NOMO-1 treated with dmso at 0.1 percent for 144 hours (cell line): ENCODE data around the gene ANKRD13D.
"Not testable (repeated sequence)": the region's sequence is repeated elsewhere in the genome, so short reads cannot be mapped to it uniquely, and the experiment has no call there.

Experiments used
- DNase-seq: peaks from one replicate; lab custom pipeline; 2025; ENCODE audit not compliant: unreplicated experiment; lab: John Stamatoyannopoulos, UW

The ANKRD13D gene

DNA sequence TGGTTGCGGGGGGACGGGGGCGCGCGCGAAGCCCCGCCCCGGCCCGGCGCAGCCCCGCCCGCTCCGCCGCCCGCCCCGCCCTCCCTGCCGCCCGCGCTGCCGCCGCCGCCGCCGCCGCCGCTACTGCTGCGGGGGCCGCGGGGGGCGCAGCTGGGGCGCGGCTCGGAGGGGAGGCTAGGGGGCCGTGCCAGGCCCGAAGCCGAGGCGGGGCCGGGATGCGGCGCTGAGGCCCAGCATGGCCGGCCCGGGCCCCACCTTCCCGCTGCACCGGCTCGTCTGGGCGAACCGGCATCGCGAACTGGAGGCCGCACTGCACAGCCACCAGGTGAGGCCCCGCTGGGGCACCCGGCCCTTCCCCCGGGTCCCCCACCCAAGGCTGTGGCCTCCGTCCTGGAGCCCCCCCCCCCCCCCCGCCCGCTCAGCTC lies at the start of gene ANKRD13D:
ANKRD13D (plus strand) TSS at position 78 of the 425 bp plus-strand sequence; CDS start at position 236, 158 bp downstream.
- DNase-seq, result no peak

DNA sequence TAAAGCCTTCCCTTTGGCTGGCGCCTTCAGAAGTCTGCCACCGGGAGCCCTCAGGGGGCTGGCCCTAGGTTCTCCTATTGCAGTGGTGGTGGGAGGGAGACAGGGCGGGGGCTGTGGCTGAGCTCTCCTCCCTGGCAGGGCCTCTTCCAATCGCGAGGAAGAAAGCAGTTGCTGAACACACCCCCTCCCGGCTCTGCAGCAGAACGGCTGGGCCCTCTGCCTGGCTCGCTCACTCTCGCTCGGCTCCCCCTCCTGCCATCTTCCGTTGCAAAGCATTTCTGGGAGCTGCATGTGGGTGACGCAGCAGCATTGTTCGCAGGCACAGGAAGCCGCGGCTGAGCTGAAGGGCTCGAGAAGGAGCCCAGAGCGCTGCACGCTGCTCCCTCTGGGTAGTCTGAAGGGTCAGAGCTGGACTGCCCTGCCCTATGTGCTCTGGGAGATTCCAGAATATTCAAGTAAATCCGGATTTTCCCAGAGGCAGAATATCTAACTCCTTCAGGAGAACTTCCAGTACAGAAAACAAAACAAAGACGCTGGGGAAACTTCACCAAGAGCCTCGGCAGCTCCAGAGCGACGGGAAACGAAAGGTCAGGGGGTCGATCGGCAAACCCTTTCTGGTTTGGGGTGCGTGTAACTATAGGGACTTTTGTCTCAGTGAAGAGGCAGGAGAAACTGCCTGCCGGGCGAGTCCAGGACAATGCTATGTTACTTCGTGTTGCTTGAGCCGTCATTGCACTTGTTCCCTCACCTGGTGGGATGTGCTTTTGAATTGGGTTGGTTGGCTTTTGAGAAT lies 49.1 kb upstream of the ANKRD13D start:
- DNase-seq, result peak; percentile 99

GRCh38 chr11:67240576-67241389 lies 48.3 kb upstream of the ANKRD13D start:
- no peak for DNase-seq

DNA sequence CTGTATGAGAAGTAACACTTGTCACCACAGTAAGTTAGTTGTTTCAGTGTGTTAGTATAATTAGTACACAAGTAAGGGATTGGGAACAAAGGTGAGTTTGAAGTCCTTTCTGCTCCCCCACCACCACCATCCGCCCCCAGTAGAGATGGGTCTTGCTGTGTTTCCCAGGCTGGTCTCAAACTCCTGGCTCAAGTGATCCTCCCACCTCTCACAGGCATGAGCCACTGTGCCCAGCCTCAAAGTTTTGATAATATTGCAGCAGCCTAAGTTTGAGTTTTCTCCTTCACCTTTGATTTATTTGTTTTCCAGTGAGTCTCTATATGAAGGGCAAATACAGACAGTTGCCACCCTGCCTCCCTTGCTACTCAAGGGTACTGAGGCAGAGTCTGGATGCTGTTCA lies 46.6 kb upstream of the ANKRD13D start:
- DNase-seq, result no peak

- no peak for DNase-seq
These were observed 46.1 kb upstream of the ANKRD13D start for GRCh38 chr11:67243051-67243450.

DNA sequence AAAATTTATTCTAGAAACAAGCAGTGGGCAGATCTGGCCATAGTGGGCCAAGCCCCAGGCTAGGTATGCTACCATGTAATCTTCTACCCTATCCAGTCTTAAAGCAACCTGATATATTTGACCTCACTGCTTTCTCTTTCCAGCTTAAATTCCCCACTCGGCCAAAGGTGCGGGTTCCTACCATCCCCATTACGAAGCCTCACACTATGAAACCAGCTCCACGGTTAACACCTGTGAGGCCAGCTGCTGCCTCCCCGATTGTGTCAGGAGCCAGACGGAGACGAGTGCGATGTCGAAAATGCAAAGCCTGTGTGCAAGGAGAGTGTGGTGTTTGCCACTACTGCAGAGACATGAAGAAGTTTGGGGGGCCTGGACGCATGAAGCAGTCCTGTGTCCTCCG lies 44.1 kb upstream of the ANKRD13D start:
- DNase-seq, result no peak

- no peak for DNase-seq
These were observed 41.1 kb upstream of the ANKRD13D start for GRCh38 chr11:67247946-67248550.

DNA sequence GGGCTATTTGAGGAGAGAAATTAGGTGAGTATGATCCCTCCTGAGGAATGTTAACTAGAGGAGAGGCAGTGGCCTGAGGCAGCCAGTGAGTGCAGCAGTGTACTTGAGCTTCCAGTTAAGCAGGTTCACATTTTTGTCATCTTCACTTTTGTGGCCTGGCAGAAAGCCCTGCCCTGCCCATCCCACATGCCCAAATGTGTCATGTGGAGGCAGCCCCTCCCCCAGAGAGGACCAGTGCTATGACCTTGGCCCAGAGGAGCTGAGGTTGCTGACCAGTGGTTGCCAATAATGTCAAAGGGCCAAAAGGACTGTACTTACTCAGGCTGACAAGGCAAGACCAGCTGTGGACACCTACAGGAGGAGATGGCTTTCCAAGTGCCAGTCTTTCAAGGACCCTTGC lies 40.5 kb upstream of the ANKRD13D start:
- no peak for DNase-seq

DNA sequence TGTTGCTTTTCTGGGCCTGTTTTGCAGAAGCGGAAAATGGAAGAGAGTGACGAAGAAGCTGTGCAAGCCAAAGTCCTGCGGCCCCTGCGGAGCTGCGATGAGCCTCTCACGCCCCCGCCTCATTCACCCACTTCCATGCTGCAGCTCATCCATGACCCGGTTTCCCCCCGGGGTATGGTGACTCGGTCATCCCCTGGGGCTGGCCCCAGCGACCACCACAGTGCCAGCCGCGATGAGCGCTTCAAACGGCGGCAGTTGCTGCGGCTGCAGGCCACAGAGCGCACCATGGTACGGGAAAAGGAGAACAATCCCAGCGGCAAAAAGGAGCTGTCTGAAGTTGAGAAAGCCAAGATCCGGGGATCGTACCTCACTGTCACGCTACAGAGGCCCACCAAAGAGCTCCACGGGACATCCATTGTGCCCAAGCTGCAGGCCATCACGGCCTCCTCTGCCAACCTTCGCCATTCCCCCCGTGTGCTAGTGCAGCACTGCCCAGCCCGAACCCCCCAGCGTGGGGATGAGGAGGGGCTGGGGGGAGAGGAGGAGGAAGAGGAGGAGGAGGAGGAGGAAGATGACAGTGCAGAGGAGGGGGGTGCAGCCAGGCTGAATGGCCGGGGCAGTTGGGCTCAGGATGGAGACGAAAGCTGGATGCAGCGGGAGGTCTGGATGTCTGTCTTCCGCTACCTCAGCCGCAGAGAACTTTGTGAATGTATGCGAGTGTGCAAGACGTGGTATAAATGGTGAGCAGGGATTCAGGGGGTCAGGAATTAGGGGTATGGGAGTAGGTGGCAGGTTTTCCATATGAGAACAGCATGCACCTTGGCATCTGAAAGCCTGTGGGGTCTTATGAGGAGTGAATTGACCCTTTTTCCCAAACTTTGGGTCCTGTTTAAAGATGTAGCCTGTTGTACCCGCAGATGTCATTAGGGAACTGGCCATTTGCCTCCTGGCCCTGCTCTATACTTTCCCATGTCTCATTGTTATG lies 38.8 kb upstream of the ANKRD13D start:
- no peak for DNase-seq

- DNase-seq, result no peak
These were observed 37.3 kb upstream of the ANKRD13D start for GRCh38 chr11:67251841-67252240.

- peak; percentile 42 for DNase-seq
These were observed 36.3 kb upstream of the ANKRD13D start for GRCh38 chr11:67252831-67253239.

DNA sequence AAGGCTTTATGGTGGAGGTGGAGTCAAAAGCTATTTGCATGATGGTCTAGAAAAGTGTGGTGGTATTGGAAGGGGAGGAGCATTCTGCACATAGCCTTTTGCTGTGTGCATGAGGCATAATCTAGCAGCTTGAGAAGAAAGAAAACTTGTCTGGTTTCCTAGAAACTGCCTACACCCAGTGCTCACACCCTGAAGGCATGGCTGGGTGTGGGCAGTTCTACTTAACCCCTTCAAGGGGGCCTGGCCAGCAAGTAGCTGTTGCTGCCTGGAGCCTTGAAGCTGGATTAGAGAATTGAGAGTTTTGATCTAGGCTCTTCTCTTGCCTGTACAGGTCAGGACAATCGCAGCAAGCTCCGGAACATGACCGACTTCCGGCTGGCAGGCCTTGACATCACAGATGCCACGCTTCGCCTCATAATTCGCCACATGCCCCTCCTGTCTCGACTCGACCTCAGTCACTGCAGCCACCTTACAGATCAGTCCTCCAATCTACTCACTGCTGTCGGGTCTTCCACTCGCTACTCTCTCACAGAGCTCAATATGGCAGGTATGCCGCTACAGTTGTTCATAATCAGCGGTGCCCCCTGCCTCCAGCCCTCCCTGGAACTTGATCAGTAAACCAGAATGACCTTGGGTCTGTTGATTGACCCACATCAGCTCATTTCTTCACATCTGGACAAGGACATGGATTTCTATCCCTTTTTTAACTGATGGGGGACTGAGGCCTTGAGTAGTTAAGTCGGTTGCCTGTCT lies 35.1 kb upstream of the ANKRD13D start:
- no peak for DNase-seq

DNA sequence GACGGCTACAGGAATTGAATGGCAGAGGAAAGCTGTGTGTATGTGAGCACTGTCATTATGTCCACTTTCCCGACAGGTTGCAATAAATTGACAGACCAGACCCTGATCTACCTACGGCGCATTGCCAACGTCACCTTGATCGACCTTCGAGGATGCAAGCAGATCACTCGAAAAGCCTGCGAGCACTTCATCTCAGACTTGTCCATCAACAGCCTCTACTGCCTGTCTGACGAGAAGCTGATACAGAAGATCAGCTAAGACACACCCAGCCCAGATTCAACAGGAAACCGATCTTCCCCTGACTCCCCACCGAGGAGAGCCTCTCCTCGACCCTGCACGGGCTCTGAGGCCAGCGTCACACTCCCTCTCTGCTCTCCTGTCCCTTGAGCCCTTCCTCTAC lies 34.3 kb upstream of the ANKRD13D start:
- no peak for DNase-seq

GRCh38 chr11:67255353-67255752 lies 33.8 kb upstream of the ANKRD13D start:
- DNase-seq, result no peak

DNA sequence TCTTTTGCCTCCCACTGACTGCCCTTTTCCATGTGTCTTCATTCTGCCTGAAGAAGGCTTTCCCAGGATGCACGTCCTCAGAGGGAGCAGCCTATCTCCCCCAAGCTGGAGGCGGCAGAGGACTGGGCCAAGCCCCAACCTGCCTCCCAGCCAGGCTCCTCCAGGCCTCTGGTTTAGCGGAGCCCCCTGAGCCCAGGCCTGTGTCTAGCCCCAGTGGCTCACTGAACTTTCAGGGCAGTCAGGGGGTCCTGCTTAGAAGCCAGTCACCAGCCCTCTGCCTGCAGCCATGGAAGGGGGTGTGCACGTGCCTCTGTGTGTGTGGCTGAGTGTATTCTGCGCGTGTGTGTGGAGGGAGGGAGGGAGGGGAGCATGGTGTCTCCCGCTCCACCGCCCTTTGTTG lies 33.2 kb upstream of the ANKRD13D start:
- no peak for DNase-seq

GRCh38 chr11:67256477-67257135 lies 32.5 kb upstream of the ANKRD13D start:
- peak; percentile 58 for DNase-seq

- no peak for DNase-seq
These were observed 28.7 kb upstream of the ANKRD13D start for GRCh38 chr11:67260406-67260805.

DNA sequence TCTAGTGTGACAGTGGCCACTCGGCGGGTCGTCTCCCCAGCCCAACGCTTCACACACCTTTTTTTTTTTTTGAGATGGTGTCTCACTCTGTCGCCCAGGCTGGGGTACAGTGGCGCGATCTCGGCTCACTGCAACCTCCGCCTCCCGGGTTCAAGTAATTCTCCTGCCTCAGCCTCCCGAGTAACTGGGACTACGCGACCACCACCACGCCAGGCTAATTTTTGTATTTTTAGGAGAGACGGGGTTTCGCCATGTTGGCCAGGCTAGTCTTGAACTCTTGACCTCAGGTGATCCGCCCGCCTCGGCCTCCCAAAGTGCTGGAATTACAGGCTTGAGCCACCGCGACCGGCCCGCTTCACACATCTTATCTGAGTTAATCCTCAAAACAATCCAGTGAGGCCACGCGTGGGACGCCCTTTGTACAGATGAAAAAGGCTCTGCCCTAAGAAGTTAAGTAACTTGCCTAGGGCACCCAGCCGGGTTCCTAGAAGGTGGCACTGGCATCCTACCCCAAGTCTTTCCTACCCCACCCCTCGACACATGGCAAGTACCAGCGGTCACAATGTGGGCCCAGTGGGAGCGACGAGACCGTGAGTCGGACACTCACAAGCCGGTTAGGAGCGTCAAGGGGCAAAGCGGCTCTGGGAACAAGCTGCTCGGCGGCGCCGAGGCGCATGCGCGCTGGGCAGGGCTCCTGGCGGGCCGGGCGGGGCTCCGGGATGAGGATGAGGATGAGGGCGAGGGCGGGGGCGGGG lies 28.0 kb upstream of the ANKRD13D start:
- DNase-seq, result not testable (repeated sequence)

- DNase-seq, result no peak
These were observed 27.5 kb upstream of the ANKRD13D start for GRCh38 chr11:67261640-67261945.
